ENCODE results near the gene PANK1. TPM values are rescaled to one million over a fixed set of nuclear protein-coding genes. Genes with fewer than 3 reads are reported as not detected.

The PANK1 gene
- total and polyA plus RNA-seq, 2 of the 8 experiments (the other 6 are each of a cell fraction or from before 2014, with no cell fraction given), result 18.5 to 40.4 TPM

- H4K20me1 ChIP-seq (replicated peaks in 1 of 2; ENCODE audit: control insufficient read depth in 1 of 2, insufficient read depth in 2 of 2, low read length in 2 of 2), result peaks cover 0 to 2% of the 10 kb centered on the region in 2 experiments
- H2BK20ac ChIP-seq (ENCODE audit: low read length), result no peak overlapping the region
- DNase-seq (ENCODE audit: low read depth in 1 of 2, low spot score in 2 of 2) (no peak), FAIRE-seq (no peak)
- no peak overlapping the region for H3K27ac ChIP-seq (ENCODE audit: low read depth, low read length)
- no peak overlapping the region for H2BK15ac ChIP-seq (ENCODE audit: low read length)
- no peak overlapping the region for H2BK120ac ChIP-seq (replicated peaks; ENCODE audit: low read depth, low read length)
- no peak overlapping the region for H2AFZ ChIP-seq (ENCODE audit: low read length)
- peaks cover 0 to 42% of the 10 kb centered on the region in 2 experiments; a peak in 3 of 4 replicates for H3K79me2 ChIP-seq (ENCODE audit: control insufficient read depth in 1 of 2, insufficient read depth in 2 of 2, low read length in 2 of 2)
- CTCF ChIA-PET (ENCODE audit: partially characterized antibody), result no interaction called here
- H4K8ac ChIP-seq (ENCODE audit: extremely low read depth, insufficient read depth, low read length), result no peak overlapping the region
- H3K36me3 ChIP-seq (ENCODE audit: control insufficient read depth in 2 of 4, insufficient read depth in 4 of 4, low read length in 3 of 4), result peaks cover 10 to 38% (median 21%) of the 10 kb centered on the region in 4 experiments
- no peaks in the 10 kb centered on the region for H3K23me2 ChIP-seq (ENCODE audit: low read depth, low read length)
- no peak overlapping the region for H2AK5ac ChIP-seq (ENCODE audit: low read depth, low read length)
- no peak overlapping the region for H3K4ac ChIP-seq (replicated peaks; ENCODE audit: insufficient read length, low read depth, low read length)
- peaks cover 0 to 2% (median 0%) of the 10 kb centered on the region in 4 experiments; a peak in 1 of 7 replicates for H3K4me1 ChIP-seq (replicated peaks in 1 of 4; ENCODE audit: control insufficient read depth in 3 of 4, insufficient read depth in 4 of 4, low read length in 3 of 4)
- H4K5ac ChIP-seq (ENCODE audit: insufficient read length, low read depth, low read length), result no peak overlapping the region
- POLR2A ChIA-PET (ENCODE audit: partially characterized antibody), result no interaction called here
- WGBS, 2 experiments (ENCODE audit: extremely low coverage in 1 of 2, insufficient coverage in 1 of 2, insufficient read length in 1 of 2, insufficient replicate concordance in 2 of 2, low coverage in 1 of 2, low lambda C conversion rate in 2 of 2, missing lambda C conversion rate in 1 of 2), result 95% methylated on average over 4 of the region's 4 CpGs; no CpG with 5 or more reads in 1 of the 2 experiments
- H2BK12ac ChIP-seq (ENCODE audit: low read depth, low read length), result no peak overlapping the region
- no peaks in the 10 kb centered on the region for H3K79me1 ChIP-seq (ENCODE audit: low read depth, low read length)
- H3K56ac ChIP-seq (replicated peaks; ENCODE audit: insufficient read length, low read depth, low read length), result no peak overlapping the region
- H4K91ac ChIP-seq (replicated peaks; ENCODE audit: insufficient read length, low read length), result no peak overlapping the region
- no peak overlapping the region for H3K23ac ChIP-seq (ENCODE audit: insufficient read length)
- H3K14ac ChIP-seq (ENCODE audit: insufficient read length), result no peak overlapping the region
- H3K27me3 ChIP-seq (replicated peaks in 1 of 4; ENCODE audit: control insufficient read depth in 3 of 4, extremely low read depth in 1 of 4, insufficient read depth in 3 of 4, low read length in 3 of 4), result no peaks in the 10 kb centered on the region
- H2BK5ac ChIP-seq (ENCODE audit: low read depth, low read length), result no peak overlapping the region
- H3K9me3 ChIP-seq (ENCODE audit: insufficient read depth in 2 of 2, low read depth in 1 of 2, low read length in 1 of 2), result no peaks in the 10 kb centered on the region
- no peak overlapping the region for H3K18ac ChIP-seq (ENCODE audit: extremely low read depth, low read length)
- no peak overlapping the region for H3K9ac ChIP-seq (replicated peaks in 1 of 4; ENCODE audit: extremely low read depth in 1 of 4, low read depth in 3 of 4, low read length in 3 of 4)
- no peak overlapping the region for H3K4me3 ChIP-seq (ENCODE audit: extremely low read depth in 1 of 4, insufficient read depth in 2 of 4, low read depth in 3 of 4, low read length in 4 of 4)
- H3K4me2 ChIP-seq (ENCODE audit: insufficient read depth in 1 of 2, low read depth in 2 of 2, low read length in 2 of 2), result no peak overlapping the region
- TF ChIP-seq SAP30 (IDR thresholded peaks at IDR 0.05; ENCODE audit: insufficient read depth, insufficient replicate concordance, low read length) (no peak), USF2 (IDR thresholded peaks at IDR 0.05; ENCODE audit: low read length) (no peak), PHF8 (conservative IDR thresholded peaks at IDR 0.05; ENCODE audit: low read depth, low read length) (no peak), E2F6 (IDR thresholded peaks at IDR 0.05) (no peak), RNF2 (IDR thresholded peaks at IDR 0.05; ENCODE audit: borderline replicate concordance, low read depth, low read length, missing control alignments, poor library complexity, severe bottlenecking) (no peak), JUND (IDR thresholded peaks at IDR 0.05; ENCODE audit: low read length) (no peak), TAF7 (optimal IDR thresholded peaks at IDR 0.05; ENCODE audit: borderline replicate concordance, low read depth, low read length) (no peak), EZH2 (IDR thresholded peaks at IDR 0.05; ENCODE audit: low read depth, low read length, severe bottlenecking) (no peak)
- TF ChIP-seq, protein P1, sequence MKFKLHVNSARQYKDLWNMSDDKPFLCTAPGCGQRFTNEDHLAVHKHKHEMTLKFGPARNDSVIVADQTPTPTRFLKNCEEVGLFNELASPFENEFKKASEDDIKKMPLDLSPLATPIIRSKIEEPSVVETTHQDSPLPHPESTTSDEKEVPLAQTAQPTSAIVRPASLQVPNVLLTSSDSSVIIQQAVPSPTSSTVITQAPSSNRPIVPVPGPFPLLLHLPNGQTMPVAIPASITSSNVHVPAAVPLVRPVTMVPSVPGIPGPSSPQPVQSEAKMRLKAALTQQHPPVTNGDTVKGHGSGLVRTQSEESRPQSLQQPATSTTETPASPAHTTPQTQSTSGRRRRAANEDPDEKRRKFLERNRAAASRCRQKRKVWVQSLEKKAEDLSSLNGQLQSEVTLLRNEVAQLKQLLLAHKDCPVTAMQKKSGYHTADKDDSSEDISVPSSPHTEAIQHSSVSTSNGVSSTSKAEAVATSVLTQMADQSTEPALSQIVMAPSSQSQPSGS (IDR thresholded peaks at IDR 0.05; ENCODE audit: low read length), result no peak
Observed at GRCh38 chr10:89611282-89611681, 33.8 kb downstream of the PANK1 start.

Measured in H1 (cell line).